Measurements from ENCODE around the gene AP2A1.

AP2A1 gene

GRCh38 chr19:49746206-49746958 is 20.4 kb upstream of the AP2A1 start:
- no peak overlapping the region for H3K18ac ChIP-seq (ENCODE audit: low read length)
- H3K4ac ChIP-seq (ENCODE audit: low read depth, low read length), result no peak overlapping the region
- WGBS (ENCODE audit: extremely low coverage, insufficient coverage, low lambda C conversion rate), result no CpG with 5 or more reads among the region's 52 CpGs
- peak; percentile 94 for DNase-seq
- H3K9ac ChIP-seq (ENCODE audit: low read length), result peak overlapping the region; percentile 6
- no peak overlapping the region for H2BK15ac ChIP-seq (replicated peaks; ENCODE audit: low read depth)
- no peak overlapping the region for H3K27ac ChIP-seq (ENCODE audit: low read depth, low read length)
- peaks cover 1% of the 10 kb centered on the region for H3K4me1 ChIP-seq (ENCODE audit: control insufficient read depth, low read depth, low read length)
- H4K8ac ChIP-seq (ENCODE audit: low read depth, low read length), result no peak overlapping the region
- H3K4me2 ChIP-seq (ENCODE audit: low read length), result no peak overlapping the region
- H3K27me3 ChIP-seq (ENCODE audit: insufficient read depth, low read length, poor library complexity), result no peaks in the 10 kb centered on the region
- no peak overlapping the region for H2AK5ac ChIP-seq (ENCODE audit: low read length)
- H3K36me3 ChIP-seq (ENCODE audit: control insufficient read depth, insufficient read depth, low read length), result no peaks in the 10 kb centered on the region
- no peak overlapping the region for H2BK120ac ChIP-seq (ENCODE audit: low read depth, low read length)
- H3K4me3 ChIP-seq (ENCODE audit: low read length), result no peak overlapping the region
- no peaks in the 10 kb centered on the region for H3K79me1 ChIP-seq (ENCODE audit: low read length)
- peak overlapping the region; percentile 29 for H3K56ac ChIP-seq (ENCODE audit: low read length)
- H3K79me2 ChIP-seq (ENCODE audit: control insufficient read depth, insufficient read depth, low read length), result no peaks in the 10 kb centered on the region
- no peak overlapping the region for H2BK5ac ChIP-seq (ENCODE audit: low read length)
- no peak overlapping the region for H4K5ac ChIP-seq (ENCODE audit: low read length)
- H3K23ac ChIP-seq (ENCODE audit: low read length), result no peak overlapping the region

DNA sequence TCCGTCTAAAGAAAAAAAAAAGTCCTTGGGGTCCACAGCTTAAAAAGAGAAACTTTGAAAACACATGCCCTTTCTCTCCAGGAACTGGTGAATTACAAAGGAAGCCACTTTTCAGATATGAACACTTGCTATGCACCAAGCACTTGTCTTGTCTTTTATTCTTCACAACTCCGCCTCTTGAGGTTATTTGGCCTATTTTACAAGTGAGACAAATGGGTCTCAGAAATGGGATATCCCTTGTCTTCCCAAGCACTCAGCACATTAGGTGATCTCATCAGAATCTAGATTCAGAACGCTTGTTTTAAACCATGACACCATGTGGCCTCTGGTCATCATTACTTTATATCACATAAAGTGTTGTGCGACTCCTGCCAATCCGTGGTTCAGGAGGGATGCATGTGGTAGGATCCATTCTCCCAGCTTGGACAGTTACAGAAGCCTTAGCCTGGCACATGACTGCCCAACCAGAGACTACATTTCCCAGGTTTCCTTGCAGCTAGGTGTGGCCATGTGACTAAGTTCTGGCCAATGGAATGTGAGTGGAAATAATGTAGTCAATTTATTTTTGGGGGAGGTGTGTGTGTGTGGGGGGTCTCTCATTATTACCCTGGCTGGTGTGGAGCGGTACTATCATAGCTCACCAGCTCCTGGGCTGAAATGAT is 17.6 kb upstream of the AP2A1 start:
- H3K79me1 ChIP-seq (ENCODE audit: low read length), result no peaks in the 10 kb centered on the region
- H3K79me2 ChIP-seq (ENCODE audit: control insufficient read depth, insufficient read depth, low read length), result no peaks in the 10 kb centered on the region
- no peak overlapping the region for H2BK120ac ChIP-seq (ENCODE audit: low read depth, low read length)
- no peak overlapping the region for H3K4ac ChIP-seq (ENCODE audit: low read depth, low read length)
- H3K4me3 ChIP-seq (ENCODE audit: low read length), result no peak overlapping the region
- no peak overlapping the region for H2AK5ac ChIP-seq (ENCODE audit: low read length)
- H3K4me1 ChIP-seq (ENCODE audit: control insufficient read depth, low read depth, low read length), result peaks cover 2% of the 10 kb centered on the region
- H4K5ac ChIP-seq (ENCODE audit: low read length), result no peak overlapping the region
- peak; percentile 55 for DNase-seq
- no peak overlapping the region for H3K27ac ChIP-seq (ENCODE audit: low read depth, low read length)
- H3K18ac ChIP-seq (ENCODE audit: low read length), result no peak overlapping the region
- no peak overlapping the region for H2BK15ac ChIP-seq (replicated peaks; ENCODE audit: low read depth)
- H3K27me3 ChIP-seq (ENCODE audit: insufficient read depth, low read length, poor library complexity), result no peaks in the 10 kb centered on the region
- WGBS (ENCODE audit: extremely low coverage, insufficient coverage, low lambda C conversion rate), result no CpG with 5 or more reads among the region's 6 CpGs
- H4K8ac ChIP-seq (ENCODE audit: low read depth, low read length), result no peak overlapping the region
- H3K56ac ChIP-seq (ENCODE audit: low read length), result no peak overlapping the region
- H3K36me3 ChIP-seq (ENCODE audit: control insufficient read depth, insufficient read depth, low read length), result no peaks in the 10 kb centered on the region
- H3K9ac ChIP-seq (ENCODE audit: low read length), result no peak overlapping the region
- H3K4me2 ChIP-seq (ENCODE audit: low read length), result no peak overlapping the region
- no peak overlapping the region for H2BK5ac ChIP-seq (ENCODE audit: low read length)
- H3K23ac ChIP-seq (ENCODE audit: low read length), result no peak overlapping the region

DNA sequence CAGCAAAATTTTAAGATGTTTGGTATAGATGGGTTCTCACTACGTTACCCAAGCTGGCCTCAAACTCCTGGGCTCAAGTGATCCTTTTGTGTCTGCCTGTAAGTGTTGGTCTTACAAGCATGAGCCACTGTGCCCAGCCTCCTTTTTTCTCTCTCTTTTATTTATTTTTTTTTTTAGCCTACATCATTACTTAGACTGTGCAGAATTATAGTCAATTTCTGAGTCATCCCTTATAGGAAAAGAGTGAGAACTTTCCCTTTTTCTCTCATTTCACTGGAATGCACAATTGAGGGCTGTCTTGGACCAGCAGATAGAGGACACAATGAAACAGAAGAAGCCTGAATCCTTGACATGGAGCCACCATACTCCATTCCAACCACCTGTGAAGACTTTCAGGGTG is 17.0 kb upstream of the AP2A1 start:
- H3K27me3 ChIP-seq (ENCODE audit: insufficient read depth, low read length, poor library complexity), result no peaks in the 10 kb centered on the region
- H4K5ac ChIP-seq (ENCODE audit: low read length), result no peak overlapping the region
- no peak overlapping the region for H2BK120ac ChIP-seq (ENCODE audit: low read depth, low read length)
- no peak overlapping the region for H3K4me2 ChIP-seq (ENCODE audit: low read length)
- H4K8ac ChIP-seq (ENCODE audit: low read depth, low read length), result no peak overlapping the region
- H3K4me1 ChIP-seq (ENCODE audit: control insufficient read depth, low read depth, low read length), result peaks cover 2% of the 10 kb centered on the region
- H3K36me3 ChIP-seq (ENCODE audit: control insufficient read depth, insufficient read depth, low read length), result no peaks in the 10 kb centered on the region
- no peak overlapping the region for H3K9ac ChIP-seq (ENCODE audit: low read length)
- no peaks in the 10 kb centered on the region for H3K79me1 ChIP-seq (ENCODE audit: low read length)
- WGBS (ENCODE audit: extremely low coverage, insufficient coverage, low lambda C conversion rate), result no CpG with 5 or more reads among the region's 1 CpG
- no peak overlapping the region for H2BK5ac ChIP-seq (ENCODE audit: low read length)
- no peaks in the 10 kb centered on the region for H3K79me2 ChIP-seq (ENCODE audit: control insufficient read depth, insufficient read depth, low read length)
- H3K27ac ChIP-seq (ENCODE audit: low read depth, low read length), result no peak overlapping the region
- no peak overlapping the region for H3K4me3 ChIP-seq (ENCODE audit: low read length)
- no peak overlapping the region for H3K4ac ChIP-seq (ENCODE audit: low read depth, low read length)
- no peak overlapping the region for H2AK5ac ChIP-seq (ENCODE audit: low read length)
- no peak for DNase-seq
- H3K56ac ChIP-seq (ENCODE audit: low read length), result no peak overlapping the region
- H3K18ac ChIP-seq (ENCODE audit: low read length), result no peak overlapping the region
- no peak overlapping the region for H3K23ac ChIP-seq (ENCODE audit: low read length)
- no peak overlapping the region for H2BK15ac ChIP-seq (replicated peaks; ENCODE audit: low read depth)

DNA sequence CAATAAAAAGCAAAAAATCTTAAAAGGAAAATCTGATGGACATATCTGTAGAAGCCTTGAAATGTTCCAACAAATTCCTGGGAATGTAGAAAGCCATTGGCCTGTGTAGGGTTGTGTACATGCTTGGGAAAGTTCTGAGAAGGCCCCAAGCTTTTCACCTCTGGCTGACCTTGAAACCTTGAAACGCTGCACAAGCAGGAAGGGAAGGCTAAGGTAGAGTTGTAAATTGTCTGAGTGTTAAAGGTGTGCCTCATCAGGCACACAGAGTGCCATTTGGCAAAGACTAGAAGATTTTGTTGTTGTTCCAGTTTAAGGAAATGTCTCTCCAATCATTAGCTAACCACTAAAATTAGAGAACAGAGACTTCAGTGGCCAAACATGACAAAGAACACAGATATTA is 14.1 kb upstream of the AP2A1 start:
- Histone ChIP-seq H3K27me3 (ENCODE audit: insufficient read depth, low read length, poor library complexity) (no peaks in the 10 kb centered on the region), H2AK5ac (ENCODE audit: low read length) (no peak overlapping the region), H3K4me2 (ENCODE audit: low read length) (no peak overlapping the region), H3K56ac (ENCODE audit: low read length) (no peak overlapping the region), H3K79me1 (ENCODE audit: low read length) (no peaks in the 10 kb centered on the region), H3K4ac (ENCODE audit: low read depth, low read length) (no peak overlapping the region), H2BK120ac (ENCODE audit: low read depth, low read length) (no peak overlapping the region), H3K27ac (ENCODE audit: low read depth, low read length) (no peak overlapping the region), H3K36me3 (ENCODE audit: control insufficient read depth, insufficient read depth, low read length) (no peaks in the 10 kb centered on the region), H4K5ac (ENCODE audit: low read length) (no peak overlapping the region), H3K4me1 (ENCODE audit: control insufficient read depth, low read depth, low read length) (peaks cover 2% of the 10 kb centered on the region), H3K9ac (ENCODE audit: low read length) (no peak overlapping the region), H3K79me2 (ENCODE audit: control insufficient read depth, insufficient read depth, low read length) (no peaks in the 10 kb centered on the region), H2BK15ac (replicated peaks; ENCODE audit: low read depth) (no peak overlapping the region), H2BK5ac (ENCODE audit: low read length) (no peak overlapping the region), H4K8ac (ENCODE audit: low read depth, low read length) (no peak overlapping the region), H3K4me3 (ENCODE audit: low read length) (no peak overlapping the region), H3K18ac (ENCODE audit: low read length) (no peak overlapping the region), H3K23ac (ENCODE audit: low read length) (no peak overlapping the region)
- WGBS (ENCODE audit: extremely low coverage, insufficient coverage, low lambda C conversion rate), result no CpG with 5 or more reads among the region's 1 CpG
- no peak for DNase-seq

GRCh38 chr19:49755956-49756355 is 10.8 kb upstream of the AP2A1 start:
- no peak overlapping the region for H2BK5ac ChIP-seq (ENCODE audit: low read length)
- H2AK5ac ChIP-seq (ENCODE audit: low read length), result no peak overlapping the region
- no peak overlapping the region for H3K4ac ChIP-seq (ENCODE audit: low read depth, low read length)
- no CpG with 5 or more reads among the region's 3 CpGs for WGBS (ENCODE audit: extremely low coverage, insufficient coverage, low lambda C conversion rate)
- no peak overlapping the region for H3K9ac ChIP-seq (ENCODE audit: low read length)
- H3K4me3 ChIP-seq (ENCODE audit: low read length), result no peak overlapping the region
- H3K36me3 ChIP-seq (ENCODE audit: control insufficient read depth, insufficient read depth, low read length), result no peaks in the 10 kb centered on the region
- no peak overlapping the region for H2BK120ac ChIP-seq (ENCODE audit: low read depth, low read length)
- H3K23ac ChIP-seq (ENCODE audit: low read length), result no peak overlapping the region
- H3K4me1 ChIP-seq (ENCODE audit: control insufficient read depth, low read depth, low read length), result peaks cover 2% of the 10 kb centered on the region
- H3K18ac ChIP-seq (ENCODE audit: low read length), result no peak overlapping the region
- H3K27me3 ChIP-seq (ENCODE audit: insufficient read depth, low read length, poor library complexity), result no peaks in the 10 kb centered on the region
- DNase-seq, result no peak
- H4K5ac ChIP-seq (ENCODE audit: low read length), result no peak overlapping the region
- no peak overlapping the region for H2BK15ac ChIP-seq (replicated peaks; ENCODE audit: low read depth)
- H4K8ac ChIP-seq (ENCODE audit: low read depth, low read length), result no peak overlapping the region
- H3K79me2 ChIP-seq (ENCODE audit: control insufficient read depth, insufficient read depth, low read length), result no peaks in the 10 kb centered on the region
- no peak overlapping the region for H3K4me2 ChIP-seq (ENCODE audit: low read length)
- H3K56ac ChIP-seq (ENCODE audit: low read length), result no peak overlapping the region
- H3K79me1 ChIP-seq (ENCODE audit: low read length), result no peaks in the 10 kb centered on the region
- H3K27ac ChIP-seq (ENCODE audit: low read depth, low read length), result no peak overlapping the region
